Nephron (organoid): ENCODE measurements around the gene MTRR.

Source experiments
- H3K27ac Mint-ChIP-seq, 3 experiments: 2 replicates each; pipeline ENCODE4 v1.8.0; 2020; ENCODE audit warnings: mixed read lengths in 3 of 3, mild to moderate bottlenecking in 2 of 3, moderate library complexity in 1 of 3
- H3K27me3 Mint-ChIP-seq: 2 replicates; pipeline ENCODE4 v1.8.0; 2021; ENCODE audit warnings: low read depth, mild to moderate bottlenecking, moderate library complexity, mixed read lengths
- H3K36me3 Mint-ChIP-seq: 2 replicates; pipeline ENCODE4 v1.8.0; 2020; ENCODE audit warnings: low read depth, mixed read lengths
- H3K4me1 Mint-ChIP-seq: 2 replicates; pipeline ENCODE4 v1.8.0; 2020; ENCODE audit warnings: mixed read lengths
- H3K4me3 Mint-ChIP-seq, 3 experiments: 2 replicates each; pipeline ENCODE4 v1.8.0; 2020; ENCODE audit warnings: mild to moderate bottlenecking in 3 of 3, mixed read lengths in 3 of 3, moderate library complexity in 2 of 3
- H3K9me3 Mint-ChIP-seq: 2 replicates; pipeline ENCODE4 v1.8.0; 2020; ENCODE audit warnings: mixed read lengths
- TF ChIP-seq, protein P1 (sequence below), 3 experiments: fragments of 200-600 bp; sonication (generic); IDR thresholded peaks; one replicate each; pipeline ENCODE4 v1.5.0; 2021; ENCODE audit warnings: antibody characterized with exemption in 3 of 3; ENCODE audit not compliant: unreplicated experiment in 3 of 3

The MTRR gene

DNA sequence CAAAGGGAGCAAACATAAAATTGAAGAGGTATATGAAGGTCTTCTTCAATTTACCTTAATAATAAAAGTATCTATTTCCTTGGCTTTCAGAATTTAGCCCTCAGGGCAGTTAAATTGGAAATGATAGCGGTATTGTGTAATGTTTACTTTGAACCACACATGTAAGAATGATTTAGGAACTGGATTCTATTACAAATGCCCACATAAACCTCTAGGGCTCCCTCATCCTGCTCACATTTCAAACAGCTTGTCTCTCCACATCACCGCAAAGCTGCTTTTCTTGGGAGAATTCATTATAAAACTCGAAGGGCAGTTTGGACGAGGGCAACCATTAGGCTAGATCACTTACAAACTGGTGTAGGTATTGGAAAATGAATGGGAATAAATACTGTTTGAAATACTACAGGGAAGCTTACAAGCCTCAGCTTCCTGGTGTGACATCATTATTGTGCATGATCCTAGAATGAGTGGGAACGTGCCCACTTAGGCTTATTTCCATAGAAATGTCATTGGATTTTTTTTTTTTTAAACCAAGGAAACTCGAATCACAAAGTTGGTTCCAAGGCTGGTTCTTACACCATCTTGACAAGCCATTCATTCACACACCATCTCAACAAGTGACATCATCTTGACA is 47.3 kb downstream of the MTRR start:
- Mint-ChIP-seq H3K9me3 (peaks cover 18% of the 10 kb centered on the region), H3K27ac (no peak overlapping the region), H3K4me3 (no peak overlapping the region), H3K27me3 (no peaks in the 10 kb centered on the region), H3K4me1 (no peaks in the 10 kb centered on the region), H3K36me3 (peaks cover 18% of the 10 kb centered on the region)
- TF ChIP-seq, protein P1, sequence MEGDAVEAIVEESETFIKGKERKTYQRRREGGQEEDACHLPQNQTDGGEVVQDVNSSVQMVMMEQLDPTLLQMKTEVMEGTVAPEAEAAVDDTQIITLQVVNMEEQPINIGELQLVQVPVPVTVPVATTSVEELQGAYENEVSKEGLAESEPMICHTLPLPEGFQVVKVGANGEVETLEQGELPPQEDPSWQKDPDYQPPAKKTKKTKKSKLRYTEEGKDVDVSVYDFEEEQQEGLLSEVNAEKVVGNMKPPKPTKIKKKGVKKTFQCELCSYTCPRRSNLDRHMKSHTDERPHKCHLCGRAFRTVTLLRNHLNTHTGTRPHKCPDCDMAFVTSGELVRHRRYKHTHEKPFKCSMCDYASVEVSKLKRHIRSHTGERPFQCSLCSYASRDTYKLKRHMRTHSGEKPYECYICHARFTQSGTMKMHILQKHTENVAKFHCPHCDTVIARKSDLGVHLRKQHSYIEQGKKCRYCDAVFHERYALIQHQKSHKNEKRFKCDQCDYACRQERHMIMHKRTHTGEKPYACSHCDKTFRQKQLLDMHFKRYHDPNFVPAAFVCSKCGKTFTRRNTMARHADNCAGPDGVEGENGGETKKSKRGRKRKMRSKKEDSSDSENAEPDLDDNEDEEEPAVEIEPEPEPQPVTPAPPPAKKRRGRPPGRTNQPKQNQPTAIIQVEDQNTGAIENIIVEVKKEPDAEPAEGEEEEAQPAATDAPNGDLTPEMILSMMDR (IDR thresholded peaks at IDR 0.05; ENCODE audit: unreplicated experiment in 3 of 3), result no peak

DNA sequence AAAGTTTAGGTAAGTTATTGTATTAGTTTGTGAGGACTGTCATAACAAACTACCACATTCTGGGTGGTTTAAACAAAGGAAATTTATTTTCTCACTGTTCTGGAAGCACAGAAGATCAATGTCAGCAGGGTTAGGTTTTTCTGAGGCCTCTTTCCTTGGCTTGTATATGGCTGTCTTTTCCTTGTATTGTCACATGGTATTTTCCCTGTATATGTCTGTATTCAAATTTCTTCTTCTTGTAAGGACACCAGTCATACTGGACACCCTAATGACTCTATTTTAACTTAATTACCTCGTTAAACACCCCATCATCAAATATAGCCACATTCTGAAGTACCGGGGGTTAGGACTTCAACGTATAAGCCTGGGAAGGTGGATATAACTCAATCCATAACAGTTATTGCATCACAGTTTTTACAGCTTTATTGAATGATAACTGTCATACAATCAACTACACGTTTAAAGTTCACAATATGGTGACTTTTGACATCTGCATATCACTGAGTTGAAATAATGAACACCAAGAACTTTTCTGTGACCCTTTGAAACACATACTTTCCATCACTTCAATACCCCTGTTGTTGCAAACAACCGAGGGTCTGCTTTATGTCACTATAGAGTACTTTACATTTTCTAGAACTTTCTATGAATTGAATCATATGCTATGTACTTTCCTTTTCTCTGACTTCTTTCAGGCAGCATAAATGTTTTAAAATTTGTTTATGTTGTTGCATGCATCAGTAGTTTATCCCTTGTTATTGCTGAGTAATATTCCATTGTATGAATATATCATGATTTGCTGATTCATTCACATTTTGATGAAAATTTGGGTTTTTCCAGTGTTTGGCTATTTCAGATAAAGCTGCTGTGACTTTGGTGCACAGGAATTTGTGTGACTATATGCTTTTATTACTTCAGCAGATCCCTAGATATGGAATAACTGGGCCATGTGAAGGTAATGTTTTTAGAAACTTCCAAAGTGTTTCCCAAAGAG is 48.5 kb downstream of the MTRR start:
- Mint-ChIP-seq H3K4me3 (no peak overlapping the region), H3K36me3 (peaks cover 11% of the 10 kb centered on the region), H3K27ac (no peak overlapping the region), H3K9me3 (peaks cover 14% of the 10 kb centered on the region), H3K27me3 (no peaks in the 10 kb centered on the region), H3K4me1 (no peaks in the 10 kb centered on the region)
- TF ChIP-seq, protein P1 (IDR thresholded peaks at IDR 0.05; ENCODE audit: unreplicated experiment in 3 of 3), result no peak

DNA sequence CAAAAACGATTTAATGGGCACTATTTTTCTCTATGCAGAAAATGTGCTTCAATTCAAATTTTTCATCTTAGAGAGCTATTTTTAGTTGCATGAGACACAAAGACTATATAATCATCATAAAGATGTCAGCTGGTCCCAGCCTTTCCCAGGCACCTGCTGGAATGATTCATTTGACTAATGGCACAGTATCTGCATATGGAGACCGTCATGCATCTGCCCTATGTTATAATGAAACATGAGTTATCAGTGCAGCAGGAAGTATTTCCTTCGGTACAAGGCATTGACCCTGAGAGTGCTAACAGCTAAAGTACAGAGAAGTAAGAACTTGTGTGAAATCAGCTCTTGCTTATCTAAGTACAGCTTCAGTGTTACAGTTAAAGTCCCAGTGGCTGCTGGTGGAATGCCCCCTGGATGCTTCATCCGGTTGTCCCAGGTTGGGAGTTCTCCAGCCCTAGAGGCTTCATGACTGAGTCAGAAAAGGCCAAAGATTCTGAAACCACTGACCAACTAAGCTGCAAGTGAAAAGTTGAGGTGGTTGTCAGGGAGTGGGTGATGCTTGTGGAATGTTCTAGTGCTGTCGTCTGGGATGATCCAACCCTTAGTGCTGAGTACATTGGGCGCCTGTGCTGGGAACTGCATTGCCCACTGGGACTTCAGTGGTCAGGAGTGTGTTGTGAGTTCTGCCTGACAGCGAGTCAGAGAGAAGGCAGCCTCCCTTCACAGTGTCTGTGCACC is 57.2 kb downstream of the MTRR start:
- no peak overlapping the region for H3K4me3 Mint-ChIP-seq
- H3K36me3 Mint-ChIP-seq, result no peaks in the 10 kb centered on the region
- H3K4me1 Mint-ChIP-seq, result no peaks in the 10 kb centered on the region
- peaks cover 7% of the 10 kb centered on the region for H3K27me3 Mint-ChIP-seq
- H3K27ac Mint-ChIP-seq, result no peak overlapping the region
- no peaks in the 10 kb centered on the region for H3K9me3 Mint-ChIP-seq
- TF ChIP-seq, protein P1 (IDR thresholded peaks at IDR 0.05; ENCODE audit: unreplicated experiment in 3 of 3), result no peak

DNA sequence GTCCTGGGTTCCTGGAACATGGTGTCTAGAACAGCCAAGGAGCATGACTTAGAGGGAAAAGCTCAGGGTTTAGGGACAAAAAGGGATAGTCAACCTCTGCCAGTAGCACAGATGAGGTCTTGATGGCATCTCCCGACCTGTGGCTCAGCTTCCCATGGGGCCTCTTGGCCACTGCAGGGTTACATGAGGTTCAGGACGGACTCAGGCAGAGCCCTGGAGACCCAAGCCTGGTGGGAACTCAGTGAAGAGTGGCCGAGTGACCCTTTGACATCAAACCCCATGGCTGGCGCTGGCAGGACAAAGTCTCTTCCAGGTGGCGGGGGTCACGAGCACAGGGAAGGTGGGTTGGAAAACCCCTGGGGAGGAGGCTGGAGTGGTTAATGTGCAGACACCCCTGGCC is 57.8 kb downstream of the MTRR start:
- no peak overlapping the region for H3K4me3 Mint-ChIP-seq
- H3K27ac Mint-ChIP-seq, result no peak overlapping the region
- TF ChIP-seq, protein P1 (IDR thresholded peaks at IDR 0.05; ENCODE audit: unreplicated experiment in 3 of 3), result no peak
- H3K4me1 Mint-ChIP-seq, result no peaks in the 10 kb centered on the region
- no peaks in the 10 kb centered on the region for H3K9me3 Mint-ChIP-seq
- no peaks in the 10 kb centered on the region for H3K36me3 Mint-ChIP-seq
- H3K27me3 Mint-ChIP-seq, result peaks cover 7% of the 10 kb centered on the region

DNA sequence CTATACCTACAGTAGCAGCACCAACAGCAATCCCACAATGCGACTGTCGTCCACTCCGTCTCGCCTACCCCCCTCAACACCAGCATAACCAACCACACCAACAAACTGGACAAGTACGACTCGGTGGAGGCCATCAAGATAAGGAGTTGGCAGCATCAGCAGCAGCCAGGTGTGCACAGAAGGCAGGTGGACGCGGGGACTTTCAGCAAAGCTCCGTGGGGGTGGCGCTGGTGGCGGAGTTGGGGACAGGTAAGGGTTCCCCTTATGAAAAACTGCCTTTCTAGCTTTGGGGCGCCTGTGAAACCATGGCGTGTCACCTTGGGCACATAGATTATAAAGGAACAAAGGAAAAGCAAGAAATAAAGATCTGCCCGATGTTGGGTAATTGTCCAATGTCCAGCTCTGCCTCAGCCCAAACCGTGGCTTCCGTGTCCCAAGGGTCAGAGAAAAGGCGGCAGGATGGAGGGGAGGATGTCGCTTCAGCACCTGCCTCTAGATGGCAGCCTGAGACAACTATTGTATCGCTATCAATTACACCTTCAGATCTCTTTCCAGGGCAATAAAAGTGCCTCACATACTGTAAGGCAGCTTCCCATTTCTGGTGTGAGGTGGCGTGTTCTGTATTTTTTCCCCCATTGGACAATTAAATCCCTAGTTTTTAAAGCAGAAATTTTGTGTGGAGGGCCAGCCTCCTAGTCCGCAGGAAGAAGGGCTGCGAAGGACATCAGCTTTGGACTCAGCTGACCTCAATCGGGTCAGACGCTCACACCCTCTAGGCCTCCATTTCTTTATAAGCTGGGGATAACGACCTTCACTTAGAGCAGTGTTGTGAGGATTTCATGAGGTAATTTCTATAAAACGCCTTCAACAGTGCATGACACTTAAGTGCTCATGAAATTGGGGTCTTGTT is 58.8 kb downstream of the MTRR start:
- Mint-ChIP-seq H3K4me3 (no peak overlapping the region), H3K27ac (peak overlapping the region in 2 of 3 experiments; percentile 1 to 3), H3K4me1 (no peaks in the 10 kb centered on the region), H3K9me3 (no peaks in the 10 kb centered on the region), H3K36me3 (no peaks in the 10 kb centered on the region), H3K27me3 (peaks cover 7% of the 10 kb centered on the region)
- TF ChIP-seq, protein P1 (IDR thresholded peaks at IDR 0.05; ENCODE audit: unreplicated experiment in 3 of 3), result peak; percentile 75 to 86 (median 79)
